ENCODE measurements around the gene MYL7. TPM values are rescaled to one million over a fixed set of nuclear protein-coding genes. Genes with fewer than 3 reads are reported as not detected.

MYL7 gene
- total and polyA plus RNA-seq, 9 of the 15 experiments (the other 6 are each of a cell fraction or from before 2014, with no cell fraction given) = not detected

DNA sequence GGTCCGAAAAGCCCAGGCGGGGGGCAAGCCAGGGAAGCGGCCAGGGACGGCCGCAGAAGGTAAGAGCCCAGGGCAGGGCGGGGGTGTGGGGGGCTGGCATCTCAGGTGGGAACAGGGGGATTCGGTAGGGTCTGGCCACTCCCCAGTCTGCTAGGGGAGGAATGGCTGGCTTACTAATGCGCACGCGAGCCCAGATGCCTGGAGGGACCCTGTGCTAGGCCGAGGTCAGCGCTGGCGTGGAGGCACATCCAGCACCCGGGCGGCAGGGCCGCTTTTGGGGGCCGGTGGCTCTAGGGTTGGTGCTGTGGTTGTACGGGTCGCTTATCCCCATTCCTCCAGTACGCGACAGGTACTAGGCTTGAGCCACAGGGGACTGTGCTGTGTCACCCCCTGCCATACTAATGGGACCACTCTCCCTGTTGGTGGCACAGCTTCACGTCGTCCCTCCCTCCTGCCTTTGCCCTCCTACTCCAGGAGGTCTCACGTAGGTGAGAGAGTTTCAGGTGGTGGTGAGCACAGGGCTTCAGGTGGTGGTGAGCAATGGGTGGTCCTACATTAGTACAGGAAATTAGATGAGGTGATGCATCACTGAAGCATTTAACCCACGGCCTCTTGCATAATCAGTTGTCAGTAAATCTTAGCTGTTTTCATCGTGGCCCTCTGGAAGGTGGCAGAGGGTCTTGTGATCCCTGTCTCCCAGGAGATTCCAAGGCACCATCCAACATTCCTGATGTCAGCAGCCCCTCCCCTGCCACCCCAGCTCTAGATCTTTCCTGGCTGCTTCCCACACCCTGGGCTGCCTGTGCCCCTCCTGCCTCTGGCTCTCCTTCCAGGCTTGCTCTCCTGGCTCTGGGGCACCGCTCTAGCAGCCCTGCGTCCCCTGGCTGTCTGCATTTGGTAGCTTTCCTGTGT is 36.0 kb downstream of the MYL7 start:
- peak overlapping the region in 1 of 2 experiments; percentile 35; a peak in 1 of 4 replicates for H3K9ac ChIP-seq (ENCODE audit: insufficient read depth in 1 of 2, low read depth in 2 of 2, low read length in 2 of 2)
- H2AFZ ChIP-seq (ENCODE audit: low read depth, low read length) = no peak overlapping the region
- no peak for TF ChIP-seq MEIS2 (IDR thresholded peaks at IDR 0.05; ENCODE audit: partially characterized antibody)
- no peak for TF ChIP-seq CEBPZ (IDR thresholded peaks at IDR 0.05; ENCODE audit: borderline replicate concordance, low read depth, low read length)
- no peak for TF ChIP-seq ZNF707 (CRISPR knock-in tag; conservative IDR thresholded peaks at IDR 0.05)
- no peak for TF ChIP-seq DIDO1 (tag; IDR thresholded peaks at IDR 0.05; ENCODE audit: low read depth)
- TF ChIP-seq CEBPB (tag; IDR thresholded peaks at IDR 0.05) = 0 out of 2 replicates have a peak, but pooled peaks have one; percentile 37
- peak; percentile 52; the same call in 1 of the 2 replicates for TF ChIP-seq CEBPG (CRISPR knock-in tag; IDR thresholded peaks at IDR 0.05)
- TF ChIP-seq CEBPG (tag; conservative IDR thresholded peaks at IDR 0.05 in 1 of 2, IDR thresholded peaks at IDR 0.05 in 1 of 2) = peak; percentile 12 to 19; a peak in 1 of 4 replicates
- FAIRE-seq (no peak), ATAC-seq (no peak), DNase-seq (ENCODE audit: extremely low read depth in 1 of 4, low spot score in 3 of 4) (no peak)
- H3K4me2 ChIP-seq (ENCODE audit: insufficient read depth, low read length) = no peak overlapping the region
- no peaks in the 10 kb centered on the region for H3K36me3 ChIP-seq (ENCODE audit: control insufficient read depth, insufficient read depth, low read length)
- no peaks in the 10 kb centered on the region for H3K79me2 ChIP-seq (ENCODE audit: control insufficient read depth, insufficient read depth, low read length)
- H3K4me1 ChIP-seq (replicated peaks in 1 of 2; ENCODE audit: control insufficient read depth in 2 of 2, insufficient read depth in 2 of 2, low read length in 2 of 2) = peaks cover 0 to 44% of the 10 kb centered on the region in 2 experiments; a peak in 3 of 5 replicates
- POLR2A ChIA-PET = interaction anchor here (0.8 to 2.7 kb wide), 2 partner anchors 10 to 17 kb away, joined by 3 to 16 read pairs; no protein-coding TSS in a partner anchor
- H3K9me1 ChIP-seq (ENCODE audit: control insufficient read depth, insufficient read depth, low read length) = no peaks in the 10 kb centered on the region
- peaks cover 17 to 42% of the 10 kb centered on the region in 2 experiments; a peak in 4 of 5 replicates for H3K27me3 ChIP-seq (ENCODE audit: control insufficient read depth in 2 of 2, insufficient read depth in 2 of 2, low read length in 2 of 2)
- CTCF ChIA-PET (ENCODE audit: low intra/inter-chr PET ratio) = no interaction called here
- no peaks in the 10 kb centered on the region for H3K9me3 ChIP-seq (replicated peaks; ENCODE audit: control insufficient read depth, insufficient read depth, low read depth, low read length)
- no TSS peak for BruUV-seq (replicated peaks)
- H4K20me1 ChIP-seq (replicated peaks; ENCODE audit: control insufficient read depth, insufficient read depth, low read length) = peaks cover 7% of the 10 kb centered on the region; the same call in 1 of the 2 replicates
- intact Hi-C loops (cut with micrococcal nuclease) = no loop called here
- WGBS (ENCODE audit: insufficient coverage, low coverage, missing lambda C conversion rate) = 32% methylated on average over 19 of the region's 28 CpGs
- H3K27ac ChIP-seq (ENCODE audit: extremely low read depth, low read depth, low read length) = no peak overlapping the region
- no peak overlapping the region for H3K4me3 ChIP-seq
- in situ Hi-C loops (cut with MboI) = no loop called here
